OCI-LY1 (cell line): ENCODE data around the gene KCTD18.

Source experiments
- EZH2 ChIP-seq: fragments of 200-600 bp; sonication (generic), shearing (Covaris generic); IDR thresholded peaks from 2 replicates; pipeline ENCODE4 v1.8.0; 2017; ENCODE audit warnings: borderline replicate concordance, mixed run types, mild to moderate bottlenecking, antibody characterized with exemption, low read length, moderate library complexity, mixed read lengths
- TF ChIP-seq, protein P1 (sequence below): fragments of 200-600 bp; sonication (generic), shearing (Covaris generic); IDR thresholded peaks from 2 replicates; pipeline ENCODE4 v1.5.1; 2017; ENCODE audit warnings: mild to moderate bottlenecking, antibody characterized with exemption, low read length, moderate library complexity, mixed read lengths

DNA sequence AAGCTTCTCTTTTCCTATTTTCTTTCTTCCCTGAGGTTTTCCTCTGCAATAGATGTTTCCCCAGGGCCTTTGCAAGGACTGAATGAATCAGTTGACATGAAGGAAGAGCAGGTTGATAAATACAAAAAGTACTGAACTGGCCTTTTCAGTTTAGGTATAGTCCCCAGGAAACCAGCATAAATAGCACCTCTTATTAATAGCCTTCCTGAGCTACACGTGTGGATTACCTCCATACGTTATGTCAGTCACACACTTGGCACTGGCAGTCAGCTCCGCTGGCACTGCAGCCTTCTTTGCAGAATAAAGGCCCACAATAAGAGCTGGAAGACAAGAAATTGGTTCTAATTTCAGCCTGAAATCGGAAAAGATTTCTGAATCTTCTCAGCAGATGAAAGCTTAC, 60.7 kb downstream of the KCTD18 start:
- TF ChIP-seq, protein P1, sequence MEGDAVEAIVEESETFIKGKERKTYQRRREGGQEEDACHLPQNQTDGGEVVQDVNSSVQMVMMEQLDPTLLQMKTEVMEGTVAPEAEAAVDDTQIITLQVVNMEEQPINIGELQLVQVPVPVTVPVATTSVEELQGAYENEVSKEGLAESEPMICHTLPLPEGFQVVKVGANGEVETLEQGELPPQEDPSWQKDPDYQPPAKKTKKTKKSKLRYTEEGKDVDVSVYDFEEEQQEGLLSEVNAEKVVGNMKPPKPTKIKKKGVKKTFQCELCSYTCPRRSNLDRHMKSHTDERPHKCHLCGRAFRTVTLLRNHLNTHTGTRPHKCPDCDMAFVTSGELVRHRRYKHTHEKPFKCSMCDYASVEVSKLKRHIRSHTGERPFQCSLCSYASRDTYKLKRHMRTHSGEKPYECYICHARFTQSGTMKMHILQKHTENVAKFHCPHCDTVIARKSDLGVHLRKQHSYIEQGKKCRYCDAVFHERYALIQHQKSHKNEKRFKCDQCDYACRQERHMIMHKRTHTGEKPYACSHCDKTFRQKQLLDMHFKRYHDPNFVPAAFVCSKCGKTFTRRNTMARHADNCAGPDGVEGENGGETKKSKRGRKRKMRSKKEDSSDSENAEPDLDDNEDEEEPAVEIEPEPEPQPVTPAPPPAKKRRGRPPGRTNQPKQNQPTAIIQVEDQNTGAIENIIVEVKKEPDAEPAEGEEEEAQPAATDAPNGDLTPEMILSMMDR = no peak
- TF ChIP-seq EZH2 = no peak
